ENCODE data around the gene ENTHD1.
"Not testable (repeated sequence)": the region's sequence is repeated elsewhere in the genome, so short reads cannot be mapped to it uniquely, and the experiment has no call there.

Gene ENTHD1

GRCh38 chr22:39738746-39739145 lies 154.8 kb downstream of the ENTHD1 start:
- H3K9ac ChIP-seq: no peak overlapping the region
- no peak overlapping the region for H2AFZ ChIP-seq (ENCODE audit: low read depth)
- no peaks in the 10 kb centered on the region for H3K79me2 ChIP-seq (ENCODE audit: insufficient read depth, low read depth)
- H3K4me1 ChIP-seq (ENCODE audit: low read depth, poor library complexity, severe bottlenecking): peaks cover 4% of the 10 kb centered on the region
- no peak overlapping the region for H3K4me3 ChIP-seq (IDR thresholded peaks at IDR 0.05; ENCODE audit: insufficient read depth, low read depth, low read length)
- H3K4me2 ChIP-seq: no peak overlapping the region
- no peak for TF ChIP-seq CTCF (conservative IDR thresholded peaks at IDR 0.05; ENCODE audit: low read depth, low read length)
- no peaks in the 10 kb centered on the region for H3K36me3 ChIP-seq (ENCODE audit: insufficient read depth)
- H3K27me3 ChIP-seq (ENCODE audit: insufficient read depth, low read depth): no peaks in the 10 kb centered on the region
- H4K20me1 ChIP-seq (ENCODE audit: insufficient read depth): no peaks in the 10 kb centered on the region
- no peak overlapping the region for H3K27ac ChIP-seq

DNA sequence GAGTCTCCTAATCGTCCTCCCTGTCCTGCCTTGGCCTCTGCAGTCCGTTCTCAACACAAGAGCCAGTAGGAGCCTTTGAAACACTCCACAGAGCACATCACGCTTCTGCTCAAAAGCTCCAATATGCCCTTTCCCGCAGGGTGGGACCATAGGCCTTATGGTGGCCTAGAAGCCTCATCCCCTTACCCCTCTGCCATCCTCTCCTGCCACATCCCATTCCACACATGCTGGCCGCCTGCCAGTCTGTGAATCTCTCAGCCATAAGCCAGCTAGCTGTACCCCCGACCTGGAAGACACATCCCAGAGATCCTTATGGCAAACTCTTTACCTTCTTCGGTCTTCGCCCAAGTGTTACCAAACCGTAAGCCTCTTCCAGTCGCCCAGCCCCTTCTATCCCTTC lies 157.8 kb downstream of the ENTHD1 start:
- H2AFZ ChIP-seq (ENCODE audit: low read depth): no peak overlapping the region
- H4K20me1 ChIP-seq (ENCODE audit: insufficient read depth): no peaks in the 10 kb centered on the region
- H3K36me3 ChIP-seq (ENCODE audit: insufficient read depth): no peaks in the 10 kb centered on the region
- H3K27ac ChIP-seq: no peak overlapping the region
- no peak overlapping the region for H3K4me2 ChIP-seq
- peaks cover 4% of the 10 kb centered on the region for H3K4me1 ChIP-seq (ENCODE audit: low read depth, poor library complexity, severe bottlenecking)
- peaks cover 5% of the 10 kb centered on the region; the same call in 1 of the 2 replicates for H3K27me3 ChIP-seq (ENCODE audit: insufficient read depth, low read depth)
- no peak overlapping the region for H3K9ac ChIP-seq
- TF ChIP-seq CTCF (conservative IDR thresholded peaks at IDR 0.05; ENCODE audit: low read depth, low read length): no peak
- H3K4me3 ChIP-seq (IDR thresholded peaks at IDR 0.05; ENCODE audit: insufficient read depth, low read depth, low read length): no peak overlapping the region
- no peaks in the 10 kb centered on the region for H3K79me2 ChIP-seq (ENCODE audit: insufficient read depth, low read depth)

- H3K79me2 ChIP-seq (ENCODE audit: insufficient read depth, low read depth): no peaks in the 10 kb centered on the region
- H2AFZ ChIP-seq (ENCODE audit: low read depth): no peak overlapping the region
- H3K4me1 ChIP-seq (ENCODE audit: low read depth, poor library complexity, severe bottlenecking): peaks cover 2% of the 10 kb centered on the region
- no peak for TF ChIP-seq CTCF (conservative IDR thresholded peaks at IDR 0.05; ENCODE audit: low read depth, low read length)
- H3K36me3 ChIP-seq (ENCODE audit: insufficient read depth): no peaks in the 10 kb centered on the region
- no peak overlapping the region for H3K27ac ChIP-seq
- H3K9ac ChIP-seq: no peak overlapping the region
- H3K4me2 ChIP-seq: no peak overlapping the region
- no peaks in the 10 kb centered on the region for H4K20me1 ChIP-seq (ENCODE audit: insufficient read depth)
- peaks cover 5% of the 10 kb centered on the region; the same call in 1 of the 2 replicates for H3K27me3 ChIP-seq (ENCODE audit: insufficient read depth, low read depth)
- H3K4me3 ChIP-seq (IDR thresholded peaks at IDR 0.05; ENCODE audit: insufficient read depth, low read depth, low read length): no peak overlapping the region
Observed at GRCh38 chr22:39734866-39735265, 158.7 kb downstream of the ENTHD1 start.

DNA sequence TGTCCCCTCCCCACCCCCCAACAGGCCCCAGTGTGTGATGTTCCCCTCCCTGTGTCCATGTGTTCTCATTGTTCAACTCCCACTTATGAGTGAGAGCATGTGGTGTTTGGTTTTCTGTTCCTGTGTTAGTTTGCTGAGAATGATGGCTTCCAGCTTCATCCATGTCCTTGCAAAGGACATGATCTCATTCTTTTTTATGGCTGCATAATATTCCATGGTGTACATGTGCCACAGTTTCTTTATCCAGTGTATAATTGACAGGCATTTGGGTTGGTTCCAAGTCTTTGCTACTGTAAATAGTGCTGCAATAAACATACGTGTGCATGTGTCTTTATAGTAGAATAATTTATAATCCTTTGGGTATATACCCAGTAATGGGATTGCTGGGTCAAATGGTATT lies 159.5 kb downstream of the ENTHD1 start:
- H3K27ac ChIP-seq; H4K20me1 ChIP-seq (ENCODE audit: insufficient read depth); H3K4me3 ChIP-seq (IDR thresholded peaks at IDR 0.05; ENCODE audit: insufficient read depth, low read depth, low read length); H2AFZ ChIP-seq (ENCODE audit: low read depth); H3K4me1 ChIP-seq (ENCODE audit: low read depth, poor library complexity, severe bottlenecking); H3K27me3 ChIP-seq (ENCODE audit: insufficient read depth, low read depth); H3K9ac ChIP-seq; H3K36me3 ChIP-seq (ENCODE audit: insufficient read depth); H3K79me2 ChIP-seq (ENCODE audit: insufficient read depth, low read depth); H3K4me2 ChIP-seq: not testable (repeated sequence)

DNA sequence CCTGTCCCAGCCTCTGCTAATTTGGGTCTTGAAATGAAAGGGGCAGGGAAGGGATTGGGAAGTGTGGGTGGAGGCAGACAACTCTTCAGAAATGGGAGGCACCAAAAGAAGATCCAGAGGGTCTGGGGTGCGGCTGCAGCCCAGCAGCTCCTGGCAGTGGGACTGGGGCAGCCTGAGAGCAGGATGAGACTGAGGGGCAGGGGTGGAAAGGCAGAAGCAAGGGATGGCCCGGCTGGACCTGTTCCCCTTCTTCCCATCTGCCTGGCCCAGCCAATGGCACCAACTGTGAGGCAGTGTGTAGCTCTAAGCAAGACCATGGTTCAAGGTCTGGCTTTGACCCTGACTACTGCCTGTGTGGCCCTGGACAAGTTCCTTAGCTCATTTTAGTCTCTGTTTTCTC lies 160.4 kb downstream of the ENTHD1 start:
- no peak overlapping the region for H2AFZ ChIP-seq (ENCODE audit: low read depth)
- H3K27me3 ChIP-seq (ENCODE audit: insufficient read depth, low read depth): peaks cover 11% of the 10 kb centered on the region; the same call in 1 of the 2 replicates
- no peak overlapping the region for H3K4me2 ChIP-seq
- H3K79me2 ChIP-seq (ENCODE audit: insufficient read depth, low read depth): no peaks in the 10 kb centered on the region
- no peak overlapping the region for H3K4me3 ChIP-seq (IDR thresholded peaks at IDR 0.05; ENCODE audit: insufficient read depth, low read depth, low read length)
- no peaks in the 10 kb centered on the region for H3K4me1 ChIP-seq (ENCODE audit: low read depth, poor library complexity, severe bottlenecking)
- no peak overlapping the region for H3K9ac ChIP-seq
- no peaks in the 10 kb centered on the region for H3K36me3 ChIP-seq (ENCODE audit: insufficient read depth)
- no peak for TF ChIP-seq CTCF (conservative IDR thresholded peaks at IDR 0.05; ENCODE audit: low read depth, low read length)
- H4K20me1 ChIP-seq (ENCODE audit: insufficient read depth): no peaks in the 10 kb centered on the region
- no peak overlapping the region for H3K27ac ChIP-seq
